Urinary bladder (tissue), 4 donors: ENCODE results near the gene ARPC1B. TPM values are rescaled to one million over a fixed set of nuclear protein-coding genes. Genes with fewer than 3 reads are reported as not detected.
A peak's percentile ranks its signal among the peaks of the same experiment; 100 is the strongest.
"Not testable (repeated sequence)": the region's sequence is repeated elsewhere in the genome, so short reads cannot be mapped to it uniquely, and the experiment has no call there.

ENCODE experiments used
- DNase-seq: peaks from one replicate; pipeline ENCODE4 v3.0.0-alpha.2; 2015; ENCODE audit errors: extremely low spot score
- H3K27ac ChIP-seq: one replicate; pipeline ENCODE4 v1.5.1; 2013; ENCODE audit warnings: low read depth, mild to moderate bottlenecking, moderate library complexity
- H3K36me3 ChIP-seq: one replicate; pipeline ENCODE4 v1.6.1; 2013; ENCODE audit warnings: mild to moderate bottlenecking, moderate library complexity; ENCODE audit not compliant: insufficient read depth
- H3K4me1 ChIP-seq: one replicate; pipeline ENCODE4 v1.6.1; 2013; ENCODE audit warnings: mild to moderate bottlenecking, moderate library complexity; ENCODE audit not compliant: insufficient read depth
- H3K4me3 ChIP-seq: one replicate; pipeline ENCODE4 v1.5.1; 2013; ENCODE audit warnings: low read depth, low read length
- WGBS: extraction: QIAGEN DNeasy Blood & Tissue Kit; methylation state at CpG from one replicate; pipeline ENCODE4 v1.1.7; 2013; 5-methylcytosine and 5-hydroxymethylcytosine counted together
- polyA plus RNA-seq: library from polyadenylated mRNA; stranded (reverse); fragments of 200-250 nt; gene quantifications from one replicate; pipeline ENCODE4 v1.2.3, GENCODE V29; 2013
- total RNA-seq: library from RNA; depleted of rRNA; stranded (reverse); fragments of >200 nt; gene quantifications from one replicate; pipeline ENCODE4 v1.2.3, GENCODE V29; 2014
- donor health status: healthy with polysubstance abuse.
- donor health status: healthy.

The ARPC1B gene
- total and polyA plus RNA-seq, 2 donors: 84.4 to 184 TPM

GRCh38 chr7:99387239-99387635, 12.7 kb downstream of the ARPC1B start:
- WGBS: 97% methylated on average over 14 of the region's 14 CpGs
- not testable (repeated sequence) for H3K4me3 ChIP-seq, H3K36me3 ChIP-seq, H3K4me1 ChIP-seq, H3K27ac ChIP-seq, DNase-seq

- H3K27ac ChIP-seq: no peak overlapping the region
- DNase-seq: no peak
- H3K36me3 ChIP-seq: peaks cover 2% of the 10 kb centered on the region
- 94% methylated on average over 20 of the region's 20 CpGs for WGBS
- no peak overlapping the region for H3K4me3 ChIP-seq
- H3K4me1 ChIP-seq: no peaks in the 10 kb centered on the region
Observed at GRCh38 chr7:99387912-99388311, 13.4 kb downstream of the ARPC1B start.

- no peak overlapping the region for H3K27ac ChIP-seq
- WGBS: 91% methylated on average over 13 of the region's 13 CpGs
- no peak for DNase-seq
- peaks cover 2% of the 10 kb centered on the region for H3K36me3 ChIP-seq
- no peaks in the 10 kb centered on the region for H3K4me1 ChIP-seq
- H3K4me3 ChIP-seq: no peak overlapping the region
Observed at GRCh38 chr7:99389772-99390171, 15.2 kb downstream of the ARPC1B start.

- Histone ChIP-seq H3K36me3 (no peaks in the 10 kb centered on the region), H3K4me1 (no peaks in the 10 kb centered on the region), H3K27ac (no peak overlapping the region), H3K4me3 (no peak overlapping the region)
- 92% methylated on average over 23 of the region's 23 CpGs for WGBS
- DNase-seq: no peak
Observed at GRCh38 chr7:99390941-99391602, 16.5 kb downstream of the ARPC1B start.

GRCh38 chr7:99392046-99392445, 17.5 kb downstream of the ARPC1B start:
- whole genome bisulfite sequencing: 83% methylated on average over 8 of the region's 8 CpGs
- Histone ChIP-seq H3K27ac (no peak overlapping the region), H3K4me3 (no peak overlapping the region), H3K4me1 (no peaks in the 10 kb centered on the region), H3K36me3 (no peaks in the 10 kb centered on the region)
- DNase-seq: no peak

- 5% methylated on average over 68 of the region's 68 CpGs for WGBS
- Histone ChIP-seq H3K4me1 (no peaks in the 10 kb centered on the region), H3K36me3 (no peaks in the 10 kb centered on the region), H3K4me3 (peak overlapping the region; percentile 41), H3K27ac (peak overlapping the region; percentile 47)
- DNase-seq: no peak
Observed at GRCh38 chr7:99392659-99393354, 18.3 kb downstream of the ARPC1B start.

GRCh38 chr7:99393355-99394187, 19.0 kb downstream of the ARPC1B start:
- no peak for DNase-seq
- peak overlapping the region; percentile 41 for H3K4me3 ChIP-seq
- peak overlapping the region; percentile 47 for H3K27ac ChIP-seq
- H3K36me3 ChIP-seq: no peaks in the 10 kb centered on the region
- H3K4me1 ChIP-seq: no peaks in the 10 kb centered on the region
- 35% methylated on average over 30 of the region's 30 CpGs for WGBS

GRCh38 chr7:99394188-99394502, 19.6 kb downstream of the ARPC1B start:
- WGBS: 86% methylated on average over 4 of the region's 4 CpGs
- Histone ChIP-seq H3K4me1 (no peaks in the 10 kb centered on the region), H3K4me3 (no peak overlapping the region), H3K36me3 (no peaks in the 10 kb centered on the region), H3K27ac (no peak overlapping the region)
- DNase-seq: no peak

GRCh38 chr7:99395616-99396327, 21.2 kb downstream of the ARPC1B start:
- H3K27ac ChIP-seq: no peak overlapping the region
- 85% methylated on average over 14 of the region's 14 CpGs for WGBS
- no peak for DNase-seq
- peaks cover 3% of the 10 kb centered on the region for H3K36me3 ChIP-seq
- H3K4me1 ChIP-seq: no peaks in the 10 kb centered on the region
- no peak overlapping the region for H3K4me3 ChIP-seq

GRCh38 chr7:99396418-99397296, 22.1 kb downstream of the ARPC1B start:
- Histone ChIP-seq H3K27ac (no peak overlapping the region), H3K36me3 (peaks cover 7% of the 10 kb centered on the region), H3K4me1 (no peaks in the 10 kb centered on the region), H3K4me3 (no peak overlapping the region)
- WGBS: 78% methylated on average over 21 of the region's 21 CpGs
- no peak for DNase-seq

GRCh38 chr7:99397297-99397983, 22.9 kb downstream of the ARPC1B start:
- Histone ChIP-seq H3K4me3 (no peak overlapping the region), H3K4me1 (no peaks in the 10 kb centered on the region), H3K36me3 (peaks cover 7% of the 10 kb centered on the region), H3K27ac (no peak overlapping the region)
- no peak for DNase-seq
- 81% methylated on average over 18 of the region's 18 CpGs for WGBS

- H3K36me3 ChIP-seq: peaks cover 7% of the 10 kb centered on the region
- no peaks in the 10 kb centered on the region for H3K4me1 ChIP-seq
- DNase-seq: no peak
- no peak overlapping the region for H3K4me3 ChIP-seq
- H3K27ac ChIP-seq: no peak overlapping the region
- WGBS: 82% methylated on average over 5 of the region's 5 CpGs
Observed at GRCh38 chr7:99398891-99399445, 24.4 kb downstream of the ARPC1B start.
